ENCODE results near the gene ZKSCAN1.

GRCh38 chr7:100072462-100072861 is 57.1 kb downstream of the ZKSCAN1 start:
- no peak for TF ChIP-seq CTCF (IDR thresholded peaks at IDR 0.05)
- TF ChIP-seq POLR2AphosphoS5 (IDR thresholded peaks at IDR 0.05; ENCODE audit: insufficient read depth in 1 of 2, low read depth in 1 of 2) = no peak
